PFSK-1 (cell line): ENCODE data around the gene CLEC16A.

ENCODE experiments used
- POLR2AphosphoS5 ChIP-seq: IDR thresholded peaks from 2 replicates; pipeline ENCODE4 v1.6.1; 2012; ENCODE audit warnings: low read depth, mild to moderate bottlenecking, control low read depth, low read length, moderate library complexity
- REST ChIP-seq, 2 experiments: IDR thresholded peaks; 2 replicates each; pipeline versions ENCODE4 v1.6.1 to v1.8.0; 2011 to 2012; ENCODE audit warnings: low read depth in 2 of 2, low read length in 2 of 2, control low read depth in 1 of 2, inconsistent platforms in 1 of 2, mild to moderate bottlenecking in 1 of 2, moderate library complexity in 1 of 2; ENCODE audit not compliant: insufficient read depth in 1 of 2

- TF ChIP-seq REST (IDR thresholded peaks at IDR 0.05; ENCODE audit: insufficient read depth in 1 of 2, low read depth in 2 of 2, low read length in 2 of 2), result 0 out of 4 replicates have a peak, but pooled peaks of 1 of the 2 experiments have one; percentile 41
- TF ChIP-seq POLR2AphosphoS5, result no peak
These were observed 211.0 kb downstream of the CLEC16A start for GRCh38 chr16:11155284-11155806.
